HCT116 (cell line): ENCODE data around the gene FABP1. TPM values are rescaled to one million over a fixed set of nuclear protein-coding genes. Genes with fewer than 3 reads are reported as not detected.

Source experiments
- ATAC-seq: fragments of 200-7000 bp; cut with Tn5 transposase; 2 replicates; pipeline ENCODE4 v1.9.1; 2020; ENCODE audit warnings: mild to moderate bottlenecking, moderate library complexity
- BruUV-seq: library from RNA; stranded (reverse); fragments of 400-500 nt; replicated peaks from 2 replicates; lab custom pipeline; 2021; lab: Mats Ljungman, UMichigan
- CTCF ChIA-PET: fragments of 300-600 bp; sonication (Branson Sonifier 250); formaldehyde crosslinking; loops from one replicate; lab custom pipeline; 2021; ENCODE audit warnings: antibody characterized with exemption; lab: Charles Lee
- POLR2A ChIA-PET: fragments of 300-600, 350-600 bp; sonication (Branson Sonifier 250); formaldehyde crosslinking; loops from one replicate; lab custom pipeline; 2021; ENCODE audit warnings: antibody characterized with exemption; lab: Charles Lee
- RAD21 ChIA-PET, 2 experiments: fragments of 300-600 bp; sonication (Branson Sonifier 250); formaldehyde crosslinking; loops; one replicate each; lab custom pipeline; 2023; ENCODE audit warnings: low total read pairs in 2 of 2; ENCODE audit not compliant: uncharacterized antibody in 2 of 2, unreplicated experiment in 2 of 2, low non-redundant PET in 1 of 2; lab: Charles Lee
- DNase-seq: peaks from one replicate; pipeline ENCODE4 v3.0.0-alpha.2; 2010; ENCODE audit warnings: low read depth, low spot score
- H2AFZ ChIP-seq: fragments of 200-600 bp; shearing (Covaris generic), sonication (generic); 2 replicates; pipeline ENCODE4 v1.6.1; 2017; ENCODE audit warnings: low read depth, mixed run types, mixed read lengths, antibody characterized with exemption, low read length; ENCODE audit not compliant: poor library complexity, severe bottlenecking
- H3K27ac ChIP-seq: 2 replicates; pipeline ENCODE4 v1.5.1; 2012; ENCODE audit warnings: low read depth, low read length
- H3K27me3 ChIP-seq: fragments of 200-600 bp; sonication (generic); 2 replicates; pipeline ENCODE4 v1.6.1; 2016; ENCODE audit warnings: mixed run types, low read length, mixed read lengths; ENCODE audit not compliant: insufficient read depth
- H3K36me3 ChIP-seq, 2 experiments: fragments of 200-500 bp in 1 of 2; fragments of 200-600 bp in 1 of 2; sonication (Bioruptor generic) in 1 of 2; sonication (generic) in 1 of 2; 2 replicates each; pipeline versions ENCODE4 v1.5.1 to v1.6.1; 2014 to 2016; ENCODE audit warnings: low read length in 2 of 2, inconsistent platforms in 1 of 2, mixed read lengths in 1 of 2, mixed run types in 1 of 2; ENCODE audit not compliant: insufficient read depth in 2 of 2, control insufficient read depth in 1 of 2
- H3K4me1 ChIP-seq, 2 experiments: fragments of 200-600 bp in 1 of 2; sonication (generic) in 1 of 2; 2 replicates each; pipeline versions ENCODE4 v1.5.1 to v1.6.1; 2012 to 2017; ENCODE audit warnings: low read length in 2 of 2, inconsistent platforms in 1 of 2, mild to moderate bottlenecking in 1 of 2, mixed read lengths in 1 of 2, mixed run types in 1 of 2, moderate library complexity in 1 of 2; ENCODE audit not compliant: insufficient read depth in 2 of 2, control insufficient read depth in 1 of 2
- H3K4me2 ChIP-seq: fragments of 200-600 bp; sonication (generic); 2 replicates; pipeline ENCODE4 v1.6.1; 2017; ENCODE audit warnings: mixed run types, low read length, mixed read lengths
- H3K4me3 ChIP-seq, 2 experiments: fragments of 200-600 bp in 1 of 2; sonication (generic) in 1 of 2; replicated peaks in 1 of 2; 2 replicates each; pipeline ENCODE4 v1.5.1; 2011 to 2016; ENCODE audit warnings: low read length in 2 of 2, control low read depth in 1 of 2, low read depth in 1 of 2, mild to moderate bottlenecking in 1 of 2, mixed read lengths in 1 of 2, mixed run types in 1 of 2
- H3K79me2 ChIP-seq: fragments of 200-600 bp; sonication (generic); 2 replicates; pipeline ENCODE4 v1.6.1; 2017; ENCODE audit warnings: mild to moderate bottlenecking, mixed run types, low read length, moderate library complexity, mixed read lengths; ENCODE audit not compliant: insufficient read depth
- H3K9ac ChIP-seq: fragments of 200-600 bp; sonication (generic); 2 replicates; pipeline ENCODE4 v1.6.1; 2016; ENCODE audit warnings: low read length, mixed read lengths
- H3K9me2 ChIP-seq: fragments of 200-600 bp; sonication (generic), shearing (Covaris generic); 2 replicates; pipeline ENCODE4 v1.6.1; 2017; ENCODE audit warnings: mixed run types, mild to moderate bottlenecking, moderate library complexity; ENCODE audit not compliant: insufficient read depth
- H3K9me3 ChIP-seq, 2 experiments: fragments of 200-500 bp in 1 of 2; fragments of 200-600 bp in 1 of 2; sonication (Bioruptor generic) in 1 of 2; sonication (generic) in 1 of 2; 2 replicates each; pipeline ENCODE4 v1.6.1; 2014 to 2017; ENCODE audit warnings: low read length in 2 of 2, mixed read lengths in 2 of 2, inconsistent platforms in 1 of 2, low read depth in 1 of 2, mild to moderate bottlenecking in 1 of 2, mixed run types in 1 of 2, moderate library complexity in 1 of 2; ENCODE audit not compliant: control insufficient read depth in 1 of 2, insufficient read depth in 1 of 2
- H4K20me1 ChIP-seq: fragments of 200-600 bp; sonication (generic), shearing (Covaris generic); 2 replicates; pipeline ENCODE4 v1.6.1; 2017; ENCODE audit warnings: mixed run types, mild to moderate bottlenecking, moderate library complexity; ENCODE audit not compliant: insufficient read depth
- CBX3 ChIP-seq: IDR thresholded peaks from 2 replicates; pipeline ENCODE4 v1.6.1; 2012; ENCODE audit warnings: low read depth
- CEBPB ChIP-seq: IDR thresholded peaks from 2 replicates; pipeline ENCODE4 v1.6.1; 2012; ENCODE audit warnings: low read depth
- EGR1 ChIP-seq: IDR thresholded peaks from 2 replicates; pipeline ENCODE4 v1.6.1; 2012; ENCODE audit warnings: low read depth
- ELF1 ChIP-seq: IDR thresholded peaks from 2 replicates; pipeline ENCODE4 v1.6.1; 2012; ENCODE audit warnings: low read depth, borderline replicate concordance
- EZH2phosphoT487 ChIP-seq: fragments of 200-600 bp; IDR thresholded peaks from 2 replicates; pipeline ENCODE4 v1.6.1; 2018; ENCODE audit warnings: antibody characterized with exemption, borderline replicate concordance
- JUND ChIP-seq: IDR thresholded peaks from 2 replicates; pipeline ENCODE4 v1.6.1; 2012
- RAD21 ChIP-seq: IDR thresholded peaks from 2 replicates; pipeline ENCODE4 v1.6.1; 2012; ENCODE audit warnings: low read depth, mild to moderate bottlenecking
- YY1 ChIP-seq: IDR thresholded peaks from 2 replicates; pipeline ENCODE4 v1.6.1; 2011; ENCODE audit warnings: low read length, low read depth, moderate library complexity, mild to moderate bottlenecking; ENCODE audit not compliant: insufficient replicate concordance; ENCODE audit errors: extremely low read depth
- ZFX ChIP-seq: fragments of 450-650 bp; IDR thresholded peaks from 2 replicates; pipeline ENCODE4 v1.6.1; 2017
- ZNF274 ChIP-seq: fragments of 200-500 bp; sonication (Bioruptor generic); IDR thresholded peaks from 2 replicates; pipeline ENCODE4 v1.6.1; 2014; ENCODE audit warnings: mild to moderate bottlenecking, low read depth, low read length, inconsistent platforms
- intact Hi-C: fragments of 100-400 bp; cut with micrococcal nuclease; formaldehyde crosslinking; loops from 2 replicates; pipeline ENCODE4 v1.10.0; 2022
- total RNA-seq: library from RNA; stranded (reverse); gene quantifications from one replicate; pipeline ENCODE4 v1.2.1, GENCODE V29; 2021; ENCODE audit not compliant: unreplicated experiment
- TF ChIP-seq, protein P1 (sequence below): IDR thresholded peaks from 2 replicates; pipeline ENCODE4 v1.6.1; 2012
- TF ChIP-seq, protein P2 (sequence below): IDR thresholded peaks from 2 replicates; pipeline ENCODE4 v1.6.1; 2011; ENCODE audit warnings: mild to moderate bottlenecking, low read length, moderate library complexity; ENCODE audit not compliant: insufficient replicate concordance; ENCODE audit errors: extremely low read depth
- TF ChIP-seq, protein P3 (sequence below), 3 experiments: fragments of 200-600 bp in 1 of 3; sonication (generic) in 1 of 3; IDR thresholded peaks in 2 of 3; conservative IDR thresholded peaks in 1 of 3; 2 replicates each; pipeline ENCODE4 v1.5.1; 2012 to 2017; ENCODE audit warnings: low read depth in 2 of 3, low read length in 2 of 3, antibody characterized with exemption in 1 of 3, borderline replicate concordance in 1 of 3, control low read depth in 1 of 3, mild to moderate bottlenecking in 1 of 3, mixed read lengths in 1 of 3, mixed run types in 1 of 3, moderate library complexity in 1 of 3; ENCODE audit not compliant: insufficient read depth in 1 of 3

The FABP1 gene
- total RNA-seq, 1 experiment from 2014 or later, result 0.61 TPM

DNA sequence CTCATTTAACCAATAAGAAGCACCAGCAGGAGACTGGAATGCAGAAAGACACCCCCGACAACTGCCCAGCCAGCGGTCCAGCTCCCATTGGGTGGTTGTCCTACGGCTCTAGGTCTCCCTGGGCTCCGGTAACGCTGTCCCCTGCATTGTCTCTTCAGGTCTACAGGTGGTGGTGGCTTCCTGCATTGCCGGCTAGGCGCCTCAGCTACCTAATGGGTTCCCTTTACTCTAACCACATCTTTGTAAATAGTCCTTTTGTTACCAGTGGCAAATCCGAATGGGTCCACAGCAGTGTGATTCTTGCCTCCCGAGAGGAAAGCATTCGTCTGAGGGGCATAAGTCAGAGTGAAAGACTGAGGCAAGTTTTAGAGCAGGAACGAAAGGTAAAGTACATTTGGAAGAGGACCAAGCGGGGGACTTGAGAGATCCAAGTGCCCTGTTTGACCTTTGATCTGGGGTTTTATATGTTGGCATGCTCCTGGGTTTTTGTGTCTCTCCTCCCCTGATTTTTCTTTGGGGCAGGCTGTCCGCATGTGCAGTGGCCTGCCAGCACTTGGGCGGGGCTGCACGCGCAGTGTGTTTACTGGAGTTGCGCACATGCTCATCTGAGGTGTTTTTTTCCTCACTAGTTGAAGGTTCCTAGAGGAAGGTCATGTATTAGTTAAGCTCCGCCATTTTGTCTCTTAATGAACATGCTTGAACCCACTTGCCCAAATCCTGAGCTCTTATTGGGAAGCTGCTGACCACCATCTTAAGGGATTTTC lies 11.0 kb downstream of the FABP1 start:
- H3K9ac ChIP-seq, result no peak overlapping the region
- no peaks in the 10 kb centered on the region for H3K4me1 ChIP-seq
- CTCF ChIA-PET, result no interaction called here
- H3K4me2 ChIP-seq, result no peak overlapping the region
- TF ChIP-seq EZH2phosphoT487 (no peak), CEBPB (no peak), ZNF274 (no peak), RAD21 (no peak), ZFX (no peak), ELF1 (no peak), CBX3 (no peak), JUND (no peak), YY1 (no peak), EGR1 (no peak)
- TF ChIP-seq, protein P1, sequence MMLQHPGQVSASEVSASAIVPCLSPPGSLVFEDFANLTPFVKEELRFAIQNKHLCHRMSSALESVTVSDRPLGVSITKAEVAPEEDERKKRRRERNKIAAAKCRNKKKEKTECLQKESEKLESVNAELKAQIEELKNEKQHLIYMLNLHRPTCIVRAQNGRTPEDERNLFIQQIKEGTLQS, result no peak
- TF ChIP-seq, protein P2, sequence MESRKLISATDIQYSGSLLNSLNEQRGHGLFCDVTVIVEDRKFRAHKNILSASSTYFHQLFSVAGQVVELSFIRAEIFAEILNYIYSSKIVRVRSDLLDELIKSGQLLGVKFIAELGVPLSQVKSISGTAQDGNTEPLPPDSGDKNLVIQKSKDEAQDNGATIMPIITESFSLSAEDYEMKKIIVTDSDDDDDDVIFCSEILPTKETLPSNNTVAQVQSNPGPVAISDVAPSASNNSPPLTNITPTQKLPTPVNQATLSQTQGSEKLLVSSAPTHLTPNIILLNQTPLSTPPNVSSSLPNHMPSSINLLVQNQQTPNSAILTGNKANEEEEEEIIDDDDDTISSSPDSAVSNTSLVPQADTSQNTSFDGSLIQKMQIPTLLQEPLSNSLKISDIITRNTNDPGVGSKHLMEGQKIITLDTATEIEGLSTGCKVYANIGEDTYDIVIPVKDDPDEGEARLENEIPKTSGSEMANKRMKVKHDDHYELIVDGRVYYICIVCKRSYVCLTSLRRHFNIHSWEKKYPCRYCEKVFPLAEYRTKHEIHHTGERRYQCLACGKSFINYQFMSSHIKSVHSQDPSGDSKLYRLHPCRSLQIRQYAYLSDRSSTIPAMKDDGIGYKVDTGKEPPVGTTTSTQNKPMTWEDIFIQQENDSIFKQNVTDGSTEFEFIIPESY, result no peak
- TF ChIP-seq, protein P3, sequence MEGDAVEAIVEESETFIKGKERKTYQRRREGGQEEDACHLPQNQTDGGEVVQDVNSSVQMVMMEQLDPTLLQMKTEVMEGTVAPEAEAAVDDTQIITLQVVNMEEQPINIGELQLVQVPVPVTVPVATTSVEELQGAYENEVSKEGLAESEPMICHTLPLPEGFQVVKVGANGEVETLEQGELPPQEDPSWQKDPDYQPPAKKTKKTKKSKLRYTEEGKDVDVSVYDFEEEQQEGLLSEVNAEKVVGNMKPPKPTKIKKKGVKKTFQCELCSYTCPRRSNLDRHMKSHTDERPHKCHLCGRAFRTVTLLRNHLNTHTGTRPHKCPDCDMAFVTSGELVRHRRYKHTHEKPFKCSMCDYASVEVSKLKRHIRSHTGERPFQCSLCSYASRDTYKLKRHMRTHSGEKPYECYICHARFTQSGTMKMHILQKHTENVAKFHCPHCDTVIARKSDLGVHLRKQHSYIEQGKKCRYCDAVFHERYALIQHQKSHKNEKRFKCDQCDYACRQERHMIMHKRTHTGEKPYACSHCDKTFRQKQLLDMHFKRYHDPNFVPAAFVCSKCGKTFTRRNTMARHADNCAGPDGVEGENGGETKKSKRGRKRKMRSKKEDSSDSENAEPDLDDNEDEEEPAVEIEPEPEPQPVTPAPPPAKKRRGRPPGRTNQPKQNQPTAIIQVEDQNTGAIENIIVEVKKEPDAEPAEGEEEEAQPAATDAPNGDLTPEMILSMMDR (IDR thresholded peaks at IDR 0.05 in 2 of 3, conservative IDR thresholded peaks at IDR 0.05 in 1 of 3; ENCODE audit: borderline replicate concordance in 1 of 3, insufficient read depth in 1 of 3, low read depth in 2 of 3, low read length in 2 of 3), result no peak
- no peaks in the 10 kb centered on the region for H3K9me3 ChIP-seq
- no peaks in the 10 kb centered on the region for H3K79me2 ChIP-seq
- no peaks in the 10 kb centered on the region for H3K36me3 ChIP-seq
- BruUV-seq, result no TSS peak
- no peak overlapping the region for H3K4me3 ChIP-seq
- H3K27me3 ChIP-seq, result peaks cover 14% of the 10 kb centered on the region; the same call in 1 of the 2 replicates
- POLR2A ChIA-PET, result interaction anchor here (1.1 kb wide), 1 partner anchor 16 kb away, joined by 3 read pairs; no protein-coding TSS in a partner anchor
- H4K20me1 ChIP-seq, result no peaks in the 10 kb centered on the region
- no peaks in the 10 kb centered on the region for H3K9me2 ChIP-seq
- intact Hi-C loops, result no loop called here
- H2AFZ ChIP-seq, result no peak overlapping the region
- DNase-seq (no peak), ATAC-seq (no peak)
- no peak overlapping the region for H3K27ac ChIP-seq
- RAD21 ChIA-PET, result no interaction called here
